KOPT-K1 (cell line): Measurements from ENCODE around the gene PIAS2.

Experiments
- H3K27ac ChIP-seq: fragments of 200-600 bp; sonication (generic); 2 replicates; pipeline ENCODE4 v1.5.1; 2016; ENCODE audit warnings: antibody characterized with exemption, mild to moderate bottlenecking, low read depth, low read length; ENCODE audit not compliant: poor library complexity, severe bottlenecking
- H3K36me3 ChIP-seq: fragments of 200-600 bp; sonication (generic); 2 replicates; pipeline ENCODE4 v1.5.1; 2017; ENCODE audit warnings: antibody characterized with exemption, mild to moderate bottlenecking, low read length, moderate library complexity; ENCODE audit not compliant: insufficient read depth
- H3K9me3 ChIP-seq: fragments of 200-600 bp; sonication (generic); 2 replicates; pipeline ENCODE4 v1.5.1; 2017; ENCODE audit warnings: antibody characterized with exemption, low read length, mild to moderate bottlenecking; ENCODE audit not compliant: insufficient read depth, poor library complexity, severe bottlenecking

Gene PIAS2

DNA sequence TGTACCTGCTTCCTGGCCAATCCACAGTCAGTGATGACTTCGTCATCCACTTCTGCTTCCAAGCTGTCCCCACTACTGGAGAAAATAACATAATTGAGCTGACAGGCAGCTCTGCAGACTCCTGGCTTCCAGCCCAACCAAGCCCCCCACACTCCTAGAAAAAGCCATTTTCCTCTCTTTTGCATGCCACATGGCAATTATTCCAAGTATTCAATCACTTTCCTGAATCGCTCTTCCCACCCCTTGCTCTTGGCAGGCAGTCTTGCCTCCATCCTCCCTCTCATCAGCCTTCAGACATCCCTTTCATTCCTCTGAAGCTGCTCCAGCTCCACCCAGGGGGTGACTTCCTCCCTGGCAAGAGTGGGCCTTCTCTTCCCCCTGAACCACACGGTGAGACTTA, 146.2 kb downstream of the PIAS2 start:
- Histone ChIP-seq H3K36me3 (no peaks in the 10 kb centered on the region), H3K27ac (no peak overlapping the region), H3K9me3 (no peaks in the 10 kb centered on the region)

DNA sequence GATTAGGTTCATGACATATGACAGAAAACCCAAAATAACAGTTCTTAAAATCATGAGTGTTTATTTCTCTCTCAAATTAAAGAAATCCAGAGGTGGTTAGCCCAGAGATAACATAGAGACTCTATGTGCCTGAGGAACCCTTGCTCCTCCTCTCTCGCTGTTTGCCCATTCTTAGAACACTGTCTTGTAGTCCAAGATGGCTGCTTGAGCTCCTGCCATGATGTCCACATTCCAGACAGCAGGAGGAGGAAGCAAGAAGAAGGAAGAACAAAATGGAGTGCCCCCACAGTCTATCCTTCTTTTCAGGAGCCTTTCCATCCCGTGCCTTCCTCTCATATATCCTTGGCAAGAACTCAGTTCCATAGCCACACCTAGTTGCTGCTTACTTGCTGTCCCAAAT, 146.6 kb downstream of the PIAS2 start:
- H3K9me3 ChIP-seq, result no peaks in the 10 kb centered on the region
- no peak overlapping the region for H3K27ac ChIP-seq
- H3K36me3 ChIP-seq, result no peaks in the 10 kb centered on the region

DNA sequence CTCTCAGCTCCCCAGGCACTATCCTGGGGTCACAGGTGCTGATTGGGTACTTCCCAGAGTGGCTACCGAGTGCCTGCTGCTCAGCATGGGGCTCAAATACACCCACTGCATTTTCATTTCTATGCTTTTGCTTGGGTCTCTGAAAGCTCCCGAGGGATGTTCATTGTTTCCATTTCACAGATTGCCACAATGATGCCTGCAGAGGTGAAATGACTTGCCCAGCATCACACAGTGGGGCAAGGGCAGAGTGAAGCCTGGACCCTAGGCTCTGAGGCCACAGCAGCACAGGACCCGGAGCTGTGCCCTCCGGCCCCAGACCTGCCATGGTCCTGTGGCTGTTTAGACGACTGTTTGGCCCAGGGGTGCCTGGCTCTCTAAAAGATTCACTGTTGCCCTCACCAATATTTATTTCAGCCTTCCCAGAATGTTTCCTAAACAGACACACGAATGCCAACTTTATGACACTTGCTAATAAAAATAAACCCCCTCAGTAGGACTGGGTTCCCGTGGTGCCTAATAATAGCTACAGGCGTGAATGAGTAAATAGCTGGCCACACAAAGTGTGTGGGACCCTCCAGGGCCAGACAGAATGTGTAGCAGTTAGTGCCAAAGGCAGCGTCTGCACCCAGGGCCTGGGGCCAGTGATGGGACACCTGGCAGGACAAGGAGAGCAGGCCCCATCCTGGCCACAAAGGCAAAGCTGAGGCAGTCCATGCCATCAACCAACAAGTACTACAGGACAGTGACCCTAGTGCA, 149.0 kb downstream of the PIAS2 start:
- no peaks in the 10 kb centered on the region for H3K36me3 ChIP-seq
- no peaks in the 10 kb centered on the region for H3K9me3 ChIP-seq
- no peak overlapping the region for H3K27ac ChIP-seq

GRCh38 chr18:46767217-46767616, 150.1 kb downstream of the PIAS2 start:
- Histone ChIP-seq H3K27ac (no peak overlapping the region), H3K9me3 (no peaks in the 10 kb centered on the region), H3K36me3 (no peaks in the 10 kb centered on the region)

DNA sequence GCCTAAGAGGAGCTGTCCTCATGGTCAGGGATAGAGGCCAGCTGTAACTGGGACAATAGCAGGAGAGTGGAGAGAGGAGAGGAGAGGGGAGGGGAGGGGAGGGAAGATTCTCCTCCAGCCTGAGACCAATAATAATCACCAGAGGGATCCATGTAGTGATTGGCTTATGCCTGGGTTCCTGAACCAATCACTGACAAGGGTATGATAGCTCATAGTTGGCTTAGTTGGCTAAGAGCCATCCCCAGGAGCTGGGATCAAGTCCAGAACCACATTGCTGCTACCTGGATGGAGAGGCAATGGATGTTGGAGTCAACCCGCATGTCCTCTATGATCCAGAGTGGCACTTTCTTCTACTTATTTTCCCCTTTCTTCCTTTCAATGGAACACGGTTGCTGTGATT, 152.7 kb downstream of the PIAS2 start:
- H3K27ac ChIP-seq, result no peak overlapping the region
- no peaks in the 10 kb centered on the region for H3K36me3 ChIP-seq
- H3K9me3 ChIP-seq, result no peaks in the 10 kb centered on the region

DNA sequence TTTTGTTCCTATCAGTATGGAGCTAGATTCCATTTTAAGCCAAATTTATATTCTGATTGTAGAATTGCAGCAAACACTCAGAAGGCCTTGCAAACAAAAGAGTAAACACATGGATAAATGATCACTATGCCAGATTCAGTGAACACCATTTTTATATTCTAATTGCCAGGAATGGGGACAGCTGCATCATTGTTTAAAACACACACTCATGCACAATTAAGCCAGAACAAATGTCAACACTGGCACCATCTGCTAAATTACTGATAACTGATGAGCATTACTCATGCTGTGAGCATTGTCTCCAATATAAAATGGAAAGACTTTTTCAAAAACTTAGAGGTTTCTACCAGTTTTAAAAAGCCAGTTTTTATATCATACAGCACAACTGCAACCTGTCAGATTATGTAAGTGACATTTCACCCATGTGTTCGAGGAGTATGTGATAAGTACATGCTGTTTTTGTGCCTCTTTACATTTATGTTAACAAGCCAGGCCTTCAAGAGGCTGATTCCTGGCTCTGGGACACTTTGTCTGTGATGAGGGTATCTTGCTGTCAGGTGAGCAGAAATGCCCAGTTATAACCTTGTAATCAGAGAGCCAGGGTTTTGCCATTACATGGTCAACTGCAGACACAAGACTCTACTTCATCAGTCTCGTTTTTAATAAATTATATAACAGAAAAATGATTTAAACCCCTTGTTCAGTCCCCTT, 156.1 kb downstream of the PIAS2 start:
- Histone ChIP-seq H3K36me3 (no peaks in the 10 kb centered on the region), H3K27ac (no peak overlapping the region), H3K9me3 (peaks cover 12% of the 10 kb centered on the region)

- no peak overlapping the region for H3K27ac ChIP-seq
- no peaks in the 10 kb centered on the region for H3K36me3 ChIP-seq
- peaks cover 19% of the 10 kb centered on the region for H3K9me3 ChIP-seq
These were observed 157.4 kb downstream of the PIAS2 start for GRCh38 chr18:46759890-46760289.

- Histone ChIP-seq H3K36me3 (no peaks in the 10 kb centered on the region), H3K27ac (no peak within 1 kb of the TSS), H3K9me3 (peaks cover 19% of the 10 kb centered on the region)
These were observed 160.6 kb downstream of the PIAS2 start, which contains the start of gene ST8SIA5 for GRCh38 chr18:46756559-46757201. Gene ST8SIA5, minus strand, starts transcription at chr18:46757053. Its CDS starts 545 bp downstream, at chr18:46756508.

GRCh38 chr18:46756025-46756558, 161.2 kb downstream of the PIAS2 start:
- no peak overlapping the region for H3K27ac ChIP-seq
- H3K36me3 ChIP-seq, result no peaks in the 10 kb centered on the region
- H3K9me3 ChIP-seq, result peaks cover 19% of the 10 kb centered on the region

- Histone ChIP-seq H3K9me3 (peaks cover 19% of the 10 kb centered on the region), H3K27ac (no peak overlapping the region), H3K36me3 (no peaks in the 10 kb centered on the region)
These were observed 161.8 kb downstream of the PIAS2 start for GRCh38 chr18:46755315-46756024.

DNA sequence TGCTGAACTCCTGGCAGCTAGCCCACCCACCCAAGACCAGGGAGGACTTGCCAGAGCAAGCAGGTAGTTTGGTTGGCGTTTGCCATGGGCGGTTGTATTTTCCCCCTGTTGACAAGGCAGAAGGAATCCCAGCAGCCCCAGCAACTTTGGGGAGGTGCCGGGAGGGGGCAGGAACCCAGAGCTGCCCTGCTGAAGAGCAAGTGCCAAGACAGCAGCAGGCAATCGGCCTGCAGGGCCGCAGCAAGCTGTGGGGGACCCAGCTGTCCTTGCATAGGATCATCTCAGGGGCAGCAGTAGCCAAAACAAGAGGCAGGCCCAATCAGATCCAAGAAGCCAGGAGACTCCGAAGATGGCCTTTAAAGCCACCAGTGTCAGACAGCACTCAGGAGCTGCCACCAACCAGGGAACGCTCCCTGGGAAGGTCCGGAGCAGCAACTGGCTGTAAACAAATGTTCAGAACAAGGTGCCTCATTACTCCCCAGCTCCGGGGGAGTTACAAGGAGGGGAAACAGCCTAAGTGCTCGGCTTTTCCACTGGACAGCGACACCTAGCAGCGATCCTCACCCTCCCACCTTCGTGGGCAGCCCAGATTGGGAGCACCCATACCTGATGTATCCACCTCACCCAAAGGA, 162.5 kb downstream of the PIAS2 start:
- peaks cover 19% of the 10 kb centered on the region for H3K9me3 ChIP-seq
- no peak overlapping the region for H3K27ac ChIP-seq
- H3K36me3 ChIP-seq, result no peaks in the 10 kb centered on the region

DNA sequence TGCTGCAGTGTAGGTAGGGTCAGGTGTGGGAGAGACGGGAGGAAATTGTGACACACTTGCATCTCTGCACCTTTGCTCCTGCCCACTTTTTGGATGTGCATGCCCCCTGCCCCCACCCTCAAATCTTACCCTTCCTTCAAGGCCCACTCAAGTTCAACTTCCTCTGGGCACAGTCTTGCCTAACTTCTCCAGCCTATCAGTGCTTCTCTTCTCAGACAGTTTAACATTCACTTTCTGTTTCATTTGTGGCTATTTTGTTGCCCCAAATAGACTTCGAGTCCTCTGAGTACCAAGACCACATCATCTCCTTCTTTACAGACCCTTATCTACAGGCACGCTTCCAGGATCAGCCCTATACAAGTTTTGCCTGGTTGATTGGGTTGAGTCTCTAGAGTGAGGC, 163.1 kb downstream of the PIAS2 start:
- Histone ChIP-seq H3K27ac (no peak overlapping the region), H3K36me3 (no peaks in the 10 kb centered on the region), H3K9me3 (peaks cover 19% of the 10 kb centered on the region)
